ENCODE measurements around the gene HAGHL.
"Not testable (repeated sequence)": the region's sequence is repeated elsewhere in the genome, so short reads cannot be mapped to it uniquely, and the experiment has no call there.

HAGHL gene

GRCh38 chr16:708959-709358, 17.9 kb upstream of the HAGHL start:
- H3K36me3 ChIP-seq (ENCODE audit: control insufficient read depth in 2 of 2, insufficient read depth in 2 of 2, low read length in 2 of 2), result no peaks in the 10 kb centered on the region
- no peaks in the 10 kb centered on the region for H3K4me1 ChIP-seq (ENCODE audit: control insufficient read depth in 2 of 2, insufficient read depth in 2 of 2, low read length in 2 of 2)
- H3K4me3 ChIP-seq (ENCODE audit: low read length in 2 of 2), result no peak overlapping the region
- H3K9ac ChIP-seq (ENCODE audit: low read depth in 1 of 2, low read length in 2 of 2), result no peak overlapping the region
- H3K27me3 ChIP-seq (ENCODE audit: control insufficient read depth in 2 of 2, insufficient read depth in 2 of 2, low read length in 2 of 2), result peaks cover 33 to 63% of the 10 kb centered on the region in 2 donors
- no peaks in the 10 kb centered on the region for H3K9me3 ChIP-seq (ENCODE audit: control insufficient read depth in 2 of 2, low read length in 2 of 2)
- H3K27ac ChIP-seq (ENCODE audit: low read depth in 2 of 2, low read length in 2 of 2), result no peak overlapping the region

GRCh38 chr16:709566-710499, 17.1 kb upstream of the HAGHL start:
- peaks cover 29 to 57% of the 10 kb centered on the region in 2 donors for H3K27me3 ChIP-seq (ENCODE audit: control insufficient read depth in 2 of 2, insufficient read depth in 2 of 2, low read length in 2 of 2)

GRCh38 chr16:710500-711075, 16.3 kb upstream of the HAGHL start:
- H3K4me3 ChIP-seq (ENCODE audit: low read length in 2 of 2), result no peak overlapping the region
- H3K9ac ChIP-seq (ENCODE audit: low read depth in 1 of 2, low read length in 2 of 2), result no peak overlapping the region

More at GRCh38 chr16:709566-710499, 17.1 kb upstream of the HAGHL start:
- no peaks in the 10 kb centered on the region for H3K9me3 ChIP-seq (ENCODE audit: control insufficient read depth in 2 of 2, low read length in 2 of 2)
- no peak overlapping the region for H3K27ac ChIP-seq (ENCODE audit: low read depth in 2 of 2, low read length in 2 of 2)
- H3K36me3 ChIP-seq (ENCODE audit: control insufficient read depth in 2 of 2, insufficient read depth in 2 of 2, low read length in 2 of 2), result no peaks in the 10 kb centered on the region
- H3K4me1 ChIP-seq (ENCODE audit: control insufficient read depth in 2 of 2, insufficient read depth in 2 of 2, low read length in 2 of 2), result peaks cover 2 to 4% of the 10 kb centered on the region in 2 donors
- no peak overlapping the region for H3K4me3 ChIP-seq (ENCODE audit: low read length in 2 of 2)
- H3K9ac ChIP-seq (ENCODE audit: low read depth in 1 of 2, low read length in 2 of 2), result no peak overlapping the region

GRCh38 chr16:711084-711483, 15.8 kb upstream of the HAGHL start:
- Histone ChIP-seq H3K27ac (ENCODE audit: low read depth in 2 of 2, low read length in 2 of 2) (no peak overlapping the region), H3K27me3 (ENCODE audit: control insufficient read depth in 2 of 2, insufficient read depth in 2 of 2, low read length in 2 of 2) (peaks cover 30 to 56% of the 10 kb centered on the region in 2 donors), H3K36me3 (ENCODE audit: control insufficient read depth in 2 of 2, insufficient read depth in 2 of 2, low read length in 2 of 2) (no peaks in the 10 kb centered on the region), H3K4me1 (ENCODE audit: control insufficient read depth in 2 of 2, insufficient read depth in 2 of 2, low read length in 2 of 2) (peaks cover 9 to 11% of the 10 kb centered on the region in 2 donors), H3K4me3 (ENCODE audit: low read length in 2 of 2) (no peak overlapping the region), H3K9me3 (ENCODE audit: control insufficient read depth in 2 of 2, low read length in 2 of 2) (no peaks in the 10 kb centered on the region), H3K9ac (ENCODE audit: low read depth in 1 of 2, low read length in 2 of 2) (no peak overlapping the region)

More at GRCh38 chr16:710500-711075, 16.3 kb upstream of the HAGHL start:
- Histone ChIP-seq H3K27ac (ENCODE audit: low read depth in 2 of 2, low read length in 2 of 2) (no peak overlapping the region), H3K9me3 (ENCODE audit: control insufficient read depth in 2 of 2, low read length in 2 of 2) (no peaks in the 10 kb centered on the region), H3K36me3 (ENCODE audit: control insufficient read depth in 2 of 2, insufficient read depth in 2 of 2, low read length in 2 of 2) (no peaks in the 10 kb centered on the region), H3K4me1 (ENCODE audit: control insufficient read depth in 2 of 2, insufficient read depth in 2 of 2, low read length in 2 of 2) (peaks cover 4 to 6% of the 10 kb centered on the region in 2 donors), H3K27me3 (ENCODE audit: control insufficient read depth in 2 of 2, insufficient read depth in 2 of 2, low read length in 2 of 2) (peaks cover 29 to 54% of the 10 kb centered on the region in 2 donors)

- Histone ChIP-seq H3K27ac (ENCODE audit: low read depth in 2 of 2, low read length in 2 of 2) (no peak overlapping the region), H3K4me1 (ENCODE audit: control insufficient read depth in 2 of 2, insufficient read depth in 2 of 2, low read length in 2 of 2) (peaks cover 12 to 13% of the 10 kb centered on the region in 2 donors), H3K4me3 (ENCODE audit: low read length in 2 of 2) (no peak overlapping the region), H3K9me3 (ENCODE audit: control insufficient read depth in 2 of 2, low read length in 2 of 2) (no peaks in the 10 kb centered on the region), H3K27me3 (ENCODE audit: control insufficient read depth in 2 of 2, insufficient read depth in 2 of 2, low read length in 2 of 2) (peaks cover 29 to 52% of the 10 kb centered on the region in 2 donors), H3K36me3 (ENCODE audit: control insufficient read depth in 2 of 2, insufficient read depth in 2 of 2, low read length in 2 of 2) (no peaks in the 10 kb centered on the region), H3K9ac (ENCODE audit: low read depth in 1 of 2, low read length in 2 of 2) (no peak overlapping the region)
These were observed 15.2 kb upstream of the HAGHL start for GRCh38 chr16:711548-712320.

GRCh38 chr16:712740-713250, 14.1 kb upstream of the HAGHL start:
- Histone ChIP-seq H3K27me3 (ENCODE audit: control insufficient read depth in 2 of 2, insufficient read depth in 2 of 2, low read length in 2 of 2) (peaks cover 24 to 44% of the 10 kb centered on the region in 2 donors), H3K4me1 (ENCODE audit: control insufficient read depth in 2 of 2, insufficient read depth in 2 of 2, low read length in 2 of 2) (peaks cover 12 to 13% of the 10 kb centered on the region in 2 donors)

GRCh38 chr16:714079-714478, 12.8 kb upstream of the HAGHL start:
- peaks cover 18 to 33% of the 10 kb centered on the region in 2 donors for H3K27me3 ChIP-seq (ENCODE audit: control insufficient read depth in 2 of 2, insufficient read depth in 2 of 2, low read length in 2 of 2)

More at GRCh38 chr16:712740-713250, 14.1 kb upstream of the HAGHL start:
- not testable (repeated sequence) for H3K27ac ChIP-seq (ENCODE audit: low read depth in 2 of 2, low read length in 2 of 2); H3K9ac ChIP-seq (ENCODE audit: low read depth in 1 of 2, low read length in 2 of 2); H3K36me3 ChIP-seq (ENCODE audit: control insufficient read depth in 2 of 2, insufficient read depth in 2 of 2, low read length in 2 of 2); H3K4me3 ChIP-seq (ENCODE audit: low read length in 2 of 2); H3K9me3 ChIP-seq (ENCODE audit: control insufficient read depth in 2 of 2, low read length in 2 of 2)

GRCh38 chr16:714558-715476, 12.1 kb upstream of the HAGHL start, which contains the start of gene METRN:
Gene METRN (plus strand): TSS chr16:715118. CDS start chr16:715290, 172 bp downstream.
- Histone ChIP-seq H3K9ac (ENCODE audit: low read depth in 1 of 2, low read length in 2 of 2) (peak within 1 kb of the TSS in 1 of 2 donors; percentile 43), H3K27me3 (ENCODE audit: control insufficient read depth in 2 of 2, insufficient read depth in 2 of 2, low read length in 2 of 2) (peaks cover 13 to 28% of the 10 kb centered on the region in 2 donors), H3K4me1 (ENCODE audit: control insufficient read depth in 2 of 2, insufficient read depth in 2 of 2, low read length in 2 of 2) (peaks cover 28 to 31% of the 10 kb centered on the region in 2 donors), H3K36me3 (ENCODE audit: control insufficient read depth in 2 of 2, insufficient read depth in 2 of 2, low read length in 2 of 2) (no peaks in the 10 kb centered on the region), H3K4me3 (ENCODE audit: low read length in 2 of 2) (peak within 1 kb of the TSS; percentile 48 to 61), H3K9me3 (ENCODE audit: control insufficient read depth in 2 of 2, low read length in 2 of 2) (no peaks in the 10 kb centered on the region), H3K27ac (ENCODE audit: low read depth in 2 of 2, low read length in 2 of 2) (no peak within 1 kb of the TSS)

More at GRCh38 chr16:714079-714478, 12.8 kb upstream of the HAGHL start:
- H3K27ac ChIP-seq (ENCODE audit: low read depth in 2 of 2, low read length in 2 of 2), result no peak overlapping the region
- H3K9me3 ChIP-seq (ENCODE audit: control insufficient read depth in 2 of 2, low read length in 2 of 2), result no peaks in the 10 kb centered on the region
- no peaks in the 10 kb centered on the region for H3K36me3 ChIP-seq (ENCODE audit: control insufficient read depth in 2 of 2, insufficient read depth in 2 of 2, low read length in 2 of 2)
- H3K4me1 ChIP-seq (ENCODE audit: control insufficient read depth in 2 of 2, insufficient read depth in 2 of 2, low read length in 2 of 2), result peaks cover 21 to 25% of the 10 kb centered on the region in 2 donors
- H3K9ac ChIP-seq (ENCODE audit: low read depth in 1 of 2, low read length in 2 of 2), result no peak overlapping the region
- no peak overlapping the region for H3K4me3 ChIP-seq (ENCODE audit: low read length in 2 of 2)

Data from mucosa of rectum (tissue), 2 donors.